Nephron (organoid): ENCODE data around the gene TFG.

Experiments
- H3K27ac Mint-ChIP-seq, 3 experiments: 2 replicates each; pipeline ENCODE4 v1.8.0; 2020; ENCODE audit warnings: mixed read lengths in 3 of 3, mild to moderate bottlenecking in 2 of 3, moderate library complexity in 1 of 3
- H3K27me3 Mint-ChIP-seq: 2 replicates; pipeline ENCODE4 v1.8.0; 2021; ENCODE audit warnings: low read depth, mild to moderate bottlenecking, moderate library complexity, mixed read lengths
- H3K36me3 Mint-ChIP-seq: 2 replicates; pipeline ENCODE4 v1.8.0; 2020; ENCODE audit warnings: low read depth, mixed read lengths
- H3K4me1 Mint-ChIP-seq: 2 replicates; pipeline ENCODE4 v1.8.0; 2020; ENCODE audit warnings: mixed read lengths
- H3K4me3 Mint-ChIP-seq, 3 experiments: 2 replicates each; pipeline ENCODE4 v1.8.0; 2020; ENCODE audit warnings: mild to moderate bottlenecking in 3 of 3, mixed read lengths in 3 of 3, moderate library complexity in 2 of 3
- H3K9me3 Mint-ChIP-seq: 2 replicates; pipeline ENCODE4 v1.8.0; 2020; ENCODE audit warnings: mixed read lengths
- CTCF ChIP-seq, 3 experiments: fragments of 200-600 bp; sonication (generic); IDR thresholded peaks; one replicate each; pipeline ENCODE4 v1.5.0; 2021; ENCODE audit warnings: antibody characterized with exemption in 3 of 3; ENCODE audit not compliant: unreplicated experiment in 3 of 3

The TFG gene

GRCh38 chr3:100697172-100697571 lies 12.1 kb upstream of the TFG start:
- TF ChIP-seq CTCF (IDR thresholded peaks at IDR 0.05; ENCODE audit: unreplicated experiment in 3 of 3): no peak

DNA sequence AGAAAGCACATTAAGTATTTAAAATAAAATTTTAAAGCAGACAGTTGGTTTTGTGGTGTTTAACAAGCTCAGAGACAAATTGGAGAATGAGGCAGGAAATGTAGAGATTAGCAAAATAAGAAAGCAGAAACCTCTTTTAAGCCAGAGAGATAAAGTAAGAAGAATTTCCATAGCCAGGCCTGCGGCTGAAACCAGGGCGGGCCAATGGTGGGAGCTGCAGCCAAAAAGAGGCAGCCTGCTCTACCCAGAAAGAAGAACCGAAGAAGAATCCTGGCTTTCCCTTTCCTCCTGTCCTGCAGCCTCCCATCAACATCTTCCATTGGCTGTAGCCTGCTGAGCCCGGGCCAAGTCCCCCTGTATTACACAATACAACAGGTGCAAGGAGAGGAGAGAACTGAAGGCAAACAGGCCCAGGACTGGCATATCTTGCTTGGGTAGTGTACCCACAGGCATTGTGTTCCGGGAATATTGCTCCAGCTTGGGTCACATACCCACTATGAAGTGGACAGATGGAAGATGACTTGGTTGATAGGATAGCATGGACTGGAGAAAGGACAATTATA lies 11.5 kb upstream of the TFG start:
- Mint-ChIP-seq H3K4me1 (peaks cover 13% of the 10 kb centered on the region), H3K4me3 (no peak overlapping the region), H3K9me3 (no peaks in the 10 kb centered on the region), H3K27me3 (peaks cover 3% of the 10 kb centered on the region), H3K36me3 (no peaks in the 10 kb centered on the region), H3K27ac (no peak overlapping the region)
- TF ChIP-seq CTCF (IDR thresholded peaks at IDR 0.05; ENCODE audit: unreplicated experiment in 3 of 3): no peak

More at GRCh38 chr3:100697172-100697571, 12.1 kb upstream of the TFG start:
- H3K4me1 Mint-ChIP-seq: peaks cover 13% of the 10 kb centered on the region
- H3K9me3 Mint-ChIP-seq: no peaks in the 10 kb centered on the region
- peaks cover 3% of the 10 kb centered on the region for H3K27me3 Mint-ChIP-seq
- H3K27ac Mint-ChIP-seq: no peak overlapping the region
- H3K36me3 Mint-ChIP-seq: no peaks in the 10 kb centered on the region
- no peak overlapping the region for H3K4me3 Mint-ChIP-seq

GRCh38 chr3:100698736-100699135 lies 10.6 kb upstream of the TFG start:
- no peak for TF ChIP-seq CTCF (IDR thresholded peaks at IDR 0.05; ENCODE audit: unreplicated experiment in 3 of 3)
- no peak overlapping the region for H3K27ac Mint-ChIP-seq
- peaks cover 3% of the 10 kb centered on the region for H3K27me3 Mint-ChIP-seq
- H3K4me3 Mint-ChIP-seq: no peak overlapping the region
- H3K36me3 Mint-ChIP-seq: no peaks in the 10 kb centered on the region
- peaks cover 13% of the 10 kb centered on the region for H3K4me1 Mint-ChIP-seq
- H3K9me3 Mint-ChIP-seq: no peaks in the 10 kb centered on the region

- no peaks in the 10 kb centered on the region for H3K36me3 Mint-ChIP-seq
- TF ChIP-seq CTCF (IDR thresholded peaks at IDR 0.05; ENCODE audit: unreplicated experiment in 3 of 3): no peak
- H3K27ac Mint-ChIP-seq: no peak overlapping the region
- peaks cover 6% of the 10 kb centered on the region for H3K4me1 Mint-ChIP-seq
- no peak overlapping the region for H3K4me3 Mint-ChIP-seq
- peaks cover 8% of the 10 kb centered on the region for H3K27me3 Mint-ChIP-seq
- no peaks in the 10 kb centered on the region for H3K9me3 Mint-ChIP-seq
Observed at GRCh38 chr3:100700708-100701107, 8.6 kb upstream of the TFG start.

- H3K9me3 Mint-ChIP-seq: no peaks in the 10 kb centered on the region
- no peaks in the 10 kb centered on the region for H3K4me1 Mint-ChIP-seq
- no peaks in the 10 kb centered on the region for H3K36me3 Mint-ChIP-seq
- no peak overlapping the region for H3K27ac Mint-ChIP-seq
- TF ChIP-seq CTCF (IDR thresholded peaks at IDR 0.05; ENCODE audit: unreplicated experiment in 3 of 3): no peak
- H3K4me3 Mint-ChIP-seq: no peak overlapping the region
- peaks cover 24% of the 10 kb centered on the region for H3K27me3 Mint-ChIP-seq
Observed at GRCh38 chr3:100702082-100702979, 7.0 kb upstream of the TFG start.
